Effector CD4-positive, alpha-beta T cell (primary cell): Measurements from ENCODE around the gene GPR156.

Experiments used
- DNase-seq: peaks from one replicate; pipeline ENCODE4 v3.0.0-alpha.2; 2020

The GPR156 gene

DNA sequence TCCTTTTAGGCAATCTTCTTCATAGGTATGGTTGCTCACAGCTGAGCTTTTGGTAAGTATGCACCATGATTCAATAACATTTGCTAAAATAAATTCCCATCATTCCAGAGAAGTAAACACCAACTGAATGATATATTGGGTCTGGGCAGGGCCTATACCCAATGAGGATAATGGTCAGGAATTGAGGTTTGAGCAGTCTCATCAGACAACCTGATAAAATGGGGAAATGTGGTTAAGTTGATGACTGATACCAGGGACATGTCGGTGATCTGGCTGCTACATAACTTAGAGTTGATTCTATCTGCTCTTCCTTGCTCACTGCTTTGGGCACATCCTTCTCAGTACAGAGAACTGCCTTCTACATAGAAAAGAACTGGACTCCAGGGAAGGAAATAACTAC is 92.9 kb downstream of the GPR156 start:
- no peak for DNase-seq

DNA sequence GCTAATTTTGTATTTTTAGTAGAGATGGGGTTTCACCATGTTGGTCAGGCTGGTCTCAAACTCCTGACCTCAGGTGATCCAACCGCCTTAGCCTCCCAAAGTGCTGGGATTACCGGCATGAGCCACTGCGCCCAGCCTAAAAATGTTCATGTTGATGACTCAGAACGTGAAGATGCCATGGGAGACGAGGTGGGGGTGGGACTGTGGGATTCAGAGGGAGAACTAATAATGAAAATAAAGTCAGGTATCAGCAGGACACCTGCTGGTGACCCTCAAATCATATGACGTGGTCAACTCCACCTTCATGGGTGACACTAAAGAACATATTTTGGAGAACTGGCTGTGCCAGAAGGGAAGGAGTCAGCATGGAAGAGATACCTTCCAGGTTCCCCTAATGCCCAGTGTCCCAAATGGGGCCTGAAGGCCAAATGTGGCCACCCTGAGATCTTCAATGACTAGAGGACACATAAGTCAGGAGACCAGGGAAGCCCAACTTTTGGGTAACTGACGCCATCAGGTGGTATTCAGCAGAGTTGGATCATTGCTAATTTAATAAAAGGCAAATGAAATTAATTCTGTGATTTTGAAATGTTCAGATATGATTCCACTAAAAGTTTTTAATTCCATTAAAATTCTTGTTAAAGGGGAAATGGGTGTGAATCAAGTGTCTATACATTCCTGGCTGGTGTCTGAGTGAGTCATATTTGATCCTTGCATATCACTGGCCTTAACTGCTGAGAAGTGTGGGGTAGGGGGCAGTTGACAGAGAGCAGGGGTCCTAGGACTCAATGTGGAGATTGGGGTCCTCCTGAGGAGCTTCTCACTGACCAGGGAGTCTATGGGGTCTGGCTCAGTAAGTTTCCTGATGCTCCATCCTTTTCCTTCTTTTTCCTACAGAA is 102.2 kb downstream of the GPR156 start:
- no peak for DNase-seq

DNA sequence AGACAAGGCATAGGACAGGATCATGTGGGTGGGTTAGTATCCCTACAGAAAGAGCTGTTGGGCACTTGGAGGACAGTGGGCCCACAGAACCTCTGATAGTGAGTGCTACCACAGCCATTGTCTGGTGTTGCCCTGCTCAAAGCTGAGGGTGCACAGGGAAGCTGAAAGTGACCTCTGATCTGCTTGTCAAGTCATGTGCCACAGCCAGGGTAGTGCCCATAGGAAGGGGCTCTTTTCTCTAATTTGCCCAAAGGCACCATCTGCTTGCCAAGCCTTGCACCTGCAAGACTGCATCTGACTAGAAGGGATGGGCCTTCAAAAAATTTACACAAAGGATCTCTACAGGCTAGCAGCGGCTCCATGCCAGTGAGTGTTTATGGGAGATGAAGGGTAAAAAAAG is 103.4 kb downstream of the GPR156 start:
- DNase-seq, result no peak

DNA sequence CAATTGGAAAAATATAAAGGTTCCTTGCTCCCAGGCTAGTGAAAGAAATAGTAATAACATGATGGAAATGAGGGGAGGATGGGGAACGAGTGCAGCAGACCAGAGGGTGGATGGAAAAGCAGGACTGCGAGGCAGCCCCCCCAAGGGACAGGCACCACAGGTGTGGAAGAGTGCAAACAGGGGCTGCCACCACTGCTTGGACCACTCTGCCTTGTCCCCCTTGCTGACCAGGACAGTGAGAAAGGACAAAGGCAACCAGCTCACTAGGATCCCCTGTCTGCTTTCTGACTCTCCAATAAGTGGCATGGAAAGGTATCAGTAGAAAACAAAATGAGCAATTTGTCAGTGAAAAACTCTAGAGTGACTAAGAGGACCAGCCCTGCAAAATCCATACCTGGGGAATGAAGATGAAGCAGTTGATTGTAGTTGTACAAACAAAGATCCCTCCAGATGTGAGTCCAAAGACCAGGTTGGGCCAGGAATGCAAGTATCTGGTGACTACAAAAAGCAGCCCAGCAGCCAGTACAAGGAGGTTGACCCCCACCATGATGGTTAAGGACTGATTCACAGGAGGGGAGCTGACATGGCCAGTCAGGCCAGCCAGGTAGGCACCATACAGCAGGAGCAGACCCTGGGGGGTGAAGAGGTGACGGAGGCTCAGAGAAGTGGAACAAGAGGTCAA is 104.2 kb downstream of the GPR156 start:
- no peak for DNase-seq

DNA sequence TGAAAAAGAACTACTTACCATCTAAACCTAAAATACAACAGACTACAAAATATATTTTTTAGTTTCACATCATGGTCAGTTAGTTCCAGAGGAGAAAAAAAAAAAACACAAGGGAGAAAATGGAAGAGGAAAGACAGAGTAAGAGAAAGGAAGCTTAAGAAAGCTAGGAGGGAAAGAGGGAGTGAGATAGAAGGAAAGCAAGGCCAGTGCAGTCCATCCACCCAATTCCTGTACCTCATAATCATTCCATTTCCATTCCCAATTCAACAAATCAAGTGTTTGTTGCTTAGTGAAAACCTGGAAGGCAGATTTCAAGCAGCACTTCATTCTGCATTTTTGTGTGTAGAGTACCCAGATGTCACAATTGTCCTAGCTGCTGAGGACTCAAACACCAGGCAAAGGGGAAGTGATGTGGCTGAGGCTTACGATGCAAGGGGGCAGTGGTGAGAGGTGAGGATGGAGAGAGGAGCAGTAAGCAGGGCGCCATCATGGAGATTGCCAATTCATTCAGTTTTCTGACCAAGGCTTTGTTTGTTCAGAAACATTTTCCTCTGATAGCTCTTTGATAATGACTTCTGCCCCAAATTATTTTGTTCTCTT is 107.2 kb downstream of the GPR156 start:
- no peak for DNase-seq

DNA sequence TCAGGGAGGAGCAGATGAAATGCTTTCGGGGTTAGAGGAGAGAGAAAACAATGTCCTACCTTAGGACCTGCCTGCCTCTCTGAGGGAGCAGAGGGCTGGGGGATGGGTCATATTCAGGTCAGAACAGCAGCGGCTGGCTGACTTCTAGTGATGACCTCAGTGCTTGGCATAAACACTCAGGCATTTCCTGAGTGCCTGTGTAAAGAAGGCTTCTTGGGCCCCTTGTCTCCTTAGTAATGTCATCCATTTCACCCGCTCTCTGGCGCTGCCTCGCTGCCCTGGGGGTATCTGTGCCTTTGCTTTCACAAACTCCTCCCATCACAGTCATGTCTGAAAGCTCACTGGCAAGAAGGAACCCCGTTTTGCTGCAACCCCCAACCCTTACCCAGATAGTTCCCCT is 107.9 kb downstream of the GPR156 start:
- DNase-seq, result no peak

DNA sequence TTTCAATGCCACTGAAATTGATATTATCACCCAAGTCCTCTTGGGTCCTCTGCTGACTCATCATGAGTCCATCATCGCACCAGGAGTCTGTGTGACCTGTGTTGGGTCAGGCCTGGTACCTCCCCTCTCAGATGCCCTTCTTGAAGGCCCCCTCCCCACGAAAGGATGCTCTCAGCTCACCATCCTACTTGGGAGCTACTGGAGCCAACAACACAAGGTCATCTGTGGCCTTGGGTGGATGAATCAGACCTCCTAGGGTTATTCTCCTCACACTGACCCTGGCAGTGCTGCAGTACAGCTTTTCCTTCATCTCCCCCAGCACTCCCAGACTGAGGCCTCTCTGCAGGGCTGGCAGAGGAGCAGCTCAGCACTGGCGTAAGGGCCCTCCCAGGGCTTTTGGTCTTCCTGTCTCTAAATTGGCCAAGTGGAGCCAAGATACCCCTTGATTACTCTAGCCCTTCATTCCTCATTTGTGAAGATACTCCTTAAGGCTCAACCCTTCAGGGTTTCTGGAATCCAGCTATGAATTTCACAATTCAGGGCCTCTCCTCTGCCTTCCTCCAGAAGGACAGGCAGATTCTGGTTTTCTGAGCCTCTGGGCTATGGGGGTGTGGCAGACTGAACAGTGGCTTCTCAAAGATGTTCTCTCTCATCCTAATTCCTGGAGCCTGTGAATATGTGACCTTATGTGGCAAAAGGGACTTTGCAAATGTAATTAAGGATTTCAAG is 110.0 kb downstream of the GPR156 start:
- DNase-seq, result no peak

DNA sequence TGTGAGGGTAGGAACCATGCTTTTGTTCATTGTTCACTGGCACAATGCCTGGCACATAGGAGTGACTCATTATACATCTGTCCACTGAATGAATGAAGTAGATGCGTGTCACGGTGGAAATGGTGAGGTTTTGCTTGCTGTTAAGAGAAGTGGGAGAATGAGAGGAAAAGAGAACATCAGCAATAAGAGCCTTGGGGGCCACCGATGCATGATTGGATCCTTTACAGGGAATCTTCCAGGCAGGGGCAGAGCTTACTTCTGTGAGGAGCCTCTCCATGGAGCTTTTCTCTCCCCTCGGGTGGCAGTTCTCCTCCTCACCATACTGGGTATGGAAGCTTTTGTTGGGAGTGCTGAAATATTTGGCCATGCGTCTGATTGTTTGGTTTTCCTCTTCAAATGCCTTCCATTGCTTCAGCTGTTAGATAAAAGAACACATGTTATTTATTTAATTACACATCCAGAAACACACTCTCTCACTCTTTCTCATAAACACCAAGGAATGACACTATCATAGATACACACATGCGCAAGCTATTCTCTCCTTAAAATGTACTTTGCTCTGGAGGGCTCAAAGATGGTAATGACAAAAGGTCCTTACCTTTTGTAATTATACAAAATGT is 111.9 kb downstream of the GPR156 start:
- no peak for DNase-seq

DNA sequence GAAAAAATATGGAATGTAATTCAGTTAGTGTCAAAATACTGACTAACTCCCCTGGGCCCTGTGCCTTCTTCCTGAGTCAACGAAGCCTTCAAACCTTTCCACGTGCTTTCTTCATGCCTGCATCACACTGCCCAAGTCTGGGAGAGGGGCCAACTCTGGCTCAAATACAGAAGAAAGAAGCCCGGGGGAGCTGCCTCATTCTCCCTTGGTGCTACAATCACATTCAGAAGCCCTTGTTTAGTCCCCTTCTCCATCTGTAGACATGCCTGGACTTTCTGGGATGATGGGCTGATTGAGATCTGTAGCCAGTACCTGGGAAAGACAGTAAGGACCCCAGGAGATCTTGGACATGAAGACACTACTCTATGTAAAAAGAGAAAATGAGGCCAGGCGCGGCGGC is 113.0 kb downstream of the GPR156 start:
- DNase-seq, result no peak

DNA sequence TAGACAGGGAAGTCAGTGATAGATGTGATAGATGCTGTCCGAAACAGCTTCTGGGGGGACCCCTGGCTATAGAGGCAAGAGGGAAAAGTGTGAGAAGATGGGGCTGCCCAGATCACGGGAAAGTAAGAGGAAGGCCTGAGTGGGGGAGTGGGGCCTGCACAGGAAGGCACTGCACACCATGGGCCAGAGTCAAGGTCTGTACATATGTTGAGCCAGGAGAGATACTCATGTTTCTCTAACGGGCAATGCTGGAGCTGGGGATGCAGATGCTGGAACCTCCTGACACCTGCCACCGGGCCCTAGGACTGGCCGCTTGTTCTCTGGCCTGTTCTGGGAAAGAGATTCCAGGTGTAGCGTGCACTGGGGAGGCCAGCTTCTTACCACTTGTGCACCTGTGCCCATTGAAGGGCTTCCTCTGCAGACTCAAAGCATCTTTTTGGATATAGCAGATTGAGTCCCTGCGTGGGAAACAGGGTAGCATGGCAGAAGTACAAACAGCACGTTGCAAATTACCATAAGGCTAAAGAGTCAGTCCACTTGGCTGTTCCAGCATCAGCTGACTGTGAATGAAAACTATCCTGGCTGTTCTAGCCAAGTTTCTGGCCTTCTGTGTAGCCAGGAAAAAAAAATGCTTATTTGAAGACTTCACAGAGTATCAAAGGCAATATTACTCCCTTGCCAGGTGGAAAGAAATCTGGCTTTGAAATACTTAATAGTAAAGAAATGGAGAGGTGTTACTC is 113.7 kb downstream of the GPR156 start:
- no peak for DNase-seq

DNA sequence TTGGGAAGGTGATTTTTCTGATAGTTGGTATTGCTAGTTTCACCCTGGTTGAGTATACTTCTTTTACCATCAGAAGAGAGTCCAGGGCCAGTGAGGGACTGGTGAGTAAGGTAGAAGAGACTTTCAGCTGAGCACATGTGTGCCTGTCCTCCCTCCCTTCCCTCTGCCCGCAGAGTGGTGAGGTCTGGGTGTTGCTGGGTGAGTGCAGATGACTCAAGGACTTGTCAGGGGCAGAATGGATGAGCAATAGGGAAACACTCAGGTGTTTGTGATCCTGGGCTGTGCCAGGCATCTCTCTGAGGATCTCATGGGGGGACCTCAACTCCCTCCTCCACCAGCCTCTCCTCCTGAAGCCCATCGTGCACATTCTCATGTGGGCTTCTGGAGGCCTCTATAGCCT is 114.8 kb downstream of the GPR156 start:
- no peak for DNase-seq

DNA sequence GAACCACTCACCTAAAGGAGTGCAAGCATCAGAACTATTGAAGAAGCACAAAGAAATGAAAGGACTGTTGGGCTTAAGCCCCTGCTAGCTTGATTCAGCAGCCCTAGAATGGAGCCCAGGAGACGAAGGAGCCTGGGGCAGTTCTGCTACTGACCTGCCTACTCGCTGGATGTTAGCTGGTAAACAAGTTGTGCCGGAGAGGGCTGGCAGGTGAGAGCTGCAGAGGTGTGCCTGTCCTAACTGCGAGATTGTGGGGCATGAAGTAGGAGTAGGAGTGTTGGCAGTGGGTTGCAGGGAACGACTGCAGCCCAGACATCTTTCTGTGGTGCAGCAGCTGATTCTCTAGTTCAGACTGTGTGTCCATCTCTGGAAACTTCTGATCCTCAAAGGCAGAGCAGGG is 115.6 kb downstream of the GPR156 start:
- DNase-seq, result no peak

DNA sequence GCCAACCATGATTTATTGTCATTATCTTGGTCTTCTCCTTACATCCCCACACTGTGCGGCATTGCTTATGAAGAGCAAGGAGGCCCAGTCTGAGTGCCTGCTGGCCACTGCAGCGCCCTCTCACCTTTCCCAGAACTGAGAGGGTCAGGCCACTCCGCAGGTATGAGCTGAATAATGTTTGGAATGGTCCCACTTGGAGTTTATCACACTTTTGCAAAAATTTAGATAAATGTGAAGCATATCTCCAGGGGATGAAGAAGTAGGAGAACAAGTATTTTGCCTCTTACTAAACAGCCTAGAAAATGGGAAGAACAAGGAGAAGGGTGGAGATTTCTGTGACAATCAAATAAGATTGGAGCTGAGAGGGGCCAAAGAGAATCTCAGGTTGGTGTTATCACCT is 116.4 kb downstream of the GPR156 start:
- no peak for DNase-seq

DNA sequence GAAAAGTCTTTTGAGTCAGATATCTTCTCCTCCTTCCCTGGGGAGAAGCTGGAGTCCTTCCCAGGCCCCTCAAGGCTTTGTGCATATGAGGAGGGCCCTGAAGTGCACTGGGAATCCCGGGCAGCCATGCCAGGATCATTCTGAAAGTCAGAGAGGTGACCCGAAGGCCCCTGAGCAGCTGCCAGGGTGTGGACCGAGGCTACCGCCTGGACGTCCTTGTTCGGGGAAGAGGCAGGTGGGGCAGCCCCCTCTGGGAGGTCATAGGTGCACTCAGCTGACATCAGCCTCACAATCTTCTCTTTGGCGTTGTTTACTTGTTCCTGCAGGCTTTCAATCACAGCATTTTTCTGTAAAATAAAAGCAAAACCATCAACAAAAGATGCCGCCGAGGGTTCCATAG is 117.0 kb downstream of the GPR156 start:
- no peak for DNase-seq

DNA sequence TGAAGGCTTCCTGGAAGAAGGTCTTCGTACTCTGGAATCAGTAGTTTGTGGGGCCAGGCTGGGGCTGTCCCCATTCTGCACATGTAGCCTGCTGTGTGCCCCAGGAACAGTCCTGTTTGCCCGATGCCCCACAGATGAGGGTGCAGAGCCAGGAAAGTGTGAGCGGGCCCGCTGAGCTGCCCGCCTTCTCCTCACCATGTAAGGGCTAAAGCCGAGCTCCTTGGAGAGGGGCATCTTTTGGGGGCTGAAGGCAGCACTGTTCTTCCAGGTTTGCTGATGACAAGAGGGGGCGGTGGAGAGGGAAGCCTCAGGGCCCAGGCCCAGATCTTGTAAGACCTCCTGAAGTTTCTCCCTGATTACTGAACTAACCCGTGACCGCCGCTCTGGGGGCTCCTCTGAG is 117.5 kb downstream of the GPR156 start:
- DNase-seq, result no peak

DNA sequence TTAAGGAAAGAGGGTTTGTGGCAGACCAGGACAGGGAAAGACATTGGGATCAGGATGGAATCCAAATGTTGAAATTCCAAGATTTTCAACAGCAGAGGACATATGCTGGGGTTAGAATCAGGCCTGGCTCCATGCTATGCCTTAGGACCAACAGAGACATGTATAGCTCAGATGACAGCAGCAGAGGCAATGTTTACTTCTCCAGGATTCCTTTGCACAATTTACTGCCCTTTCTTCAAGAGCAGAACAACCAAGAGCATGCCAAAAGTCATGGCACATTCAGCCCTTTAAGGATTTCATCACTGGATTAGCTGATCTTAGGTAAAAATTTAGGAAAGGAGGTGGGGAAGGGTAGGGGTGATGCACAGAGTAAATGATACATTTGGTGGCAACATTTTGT is 121.2 kb downstream of the GPR156 start:
- no peak for DNase-seq

DNA sequence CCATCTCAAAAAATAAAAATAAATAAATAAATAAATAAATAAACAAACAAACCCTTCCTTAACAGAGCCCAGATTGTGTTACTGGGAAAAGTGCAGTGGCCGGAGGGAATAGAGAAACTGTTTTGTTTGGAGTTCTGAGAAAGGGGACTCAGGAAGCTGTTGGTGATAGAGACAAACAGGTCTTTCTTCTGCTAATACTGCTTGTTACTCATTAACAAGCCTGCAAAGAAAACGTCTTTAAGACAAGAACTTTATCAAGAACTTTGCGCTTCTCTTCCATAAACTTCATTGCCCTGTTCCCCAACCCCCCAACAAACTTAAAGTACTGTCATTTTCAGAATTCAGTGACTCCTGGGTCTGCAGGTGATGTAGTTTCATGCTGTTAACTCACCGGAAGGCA is 122.0 kb downstream of the GPR156 start:
- DNase-seq, result no peak

DNA sequence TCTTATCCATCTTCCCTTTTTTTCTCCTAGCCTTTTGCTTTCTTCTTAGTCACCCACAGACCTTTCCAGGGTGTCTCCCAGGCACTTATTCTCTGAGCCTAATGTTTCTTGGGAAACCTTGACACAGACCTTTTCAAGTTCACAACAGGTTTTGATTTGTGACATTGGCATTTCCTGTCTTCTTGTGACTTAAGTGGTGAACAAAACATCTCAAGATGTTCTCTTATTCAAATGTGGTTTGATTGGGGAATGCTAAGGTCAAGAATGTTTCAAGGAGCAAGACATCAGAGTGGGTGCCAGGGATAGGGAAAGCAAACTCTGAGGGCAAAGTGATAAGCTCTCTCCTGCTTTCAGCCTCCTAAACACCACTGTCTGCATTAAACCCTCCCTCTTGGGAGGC is 122.6 kb downstream of the GPR156 start:
- no peak for DNase-seq

DNA sequence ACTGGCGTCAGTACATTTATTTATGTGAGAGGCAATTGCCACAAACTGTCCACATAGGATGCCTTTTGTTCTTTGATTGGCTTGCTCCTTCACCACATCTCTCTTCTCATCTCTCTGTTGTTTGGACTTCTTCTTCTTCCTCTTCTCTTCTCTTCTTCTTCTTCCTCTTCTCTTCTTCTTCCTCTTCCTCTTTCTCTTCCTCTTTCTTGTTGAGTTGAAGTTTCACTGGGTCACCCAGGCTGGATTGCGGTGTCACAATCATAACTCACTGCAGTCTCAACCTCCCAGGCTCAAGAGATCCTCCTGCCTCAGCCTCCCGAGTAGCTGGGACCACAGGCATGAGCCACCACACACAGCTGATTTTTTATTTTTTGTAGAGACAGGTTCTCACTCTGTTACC is 123.1 kb downstream of the GPR156 start:
- DNase-seq, result no peak

DNA sequence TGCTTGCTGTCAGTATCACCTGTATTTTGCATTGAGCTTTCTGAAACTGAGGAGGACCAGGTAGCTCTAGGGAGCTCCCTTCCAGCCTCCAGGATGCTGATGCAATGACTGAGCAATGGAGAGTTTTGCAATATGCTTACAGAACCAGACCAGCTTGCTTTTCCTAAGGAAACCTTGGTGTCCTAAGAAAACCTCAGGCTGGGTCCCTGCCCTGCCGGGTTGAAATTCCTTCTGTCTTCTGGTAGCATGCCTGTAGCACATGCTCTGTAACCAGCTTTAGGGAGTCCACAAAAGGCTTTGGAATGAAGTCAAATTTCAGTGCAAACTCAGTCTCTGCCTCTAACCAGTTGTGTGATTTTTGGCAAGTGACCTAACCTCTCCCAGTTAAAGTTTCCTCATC is 125.0 kb downstream of the GPR156 start:
- DNase-seq, result no peak

DNA sequence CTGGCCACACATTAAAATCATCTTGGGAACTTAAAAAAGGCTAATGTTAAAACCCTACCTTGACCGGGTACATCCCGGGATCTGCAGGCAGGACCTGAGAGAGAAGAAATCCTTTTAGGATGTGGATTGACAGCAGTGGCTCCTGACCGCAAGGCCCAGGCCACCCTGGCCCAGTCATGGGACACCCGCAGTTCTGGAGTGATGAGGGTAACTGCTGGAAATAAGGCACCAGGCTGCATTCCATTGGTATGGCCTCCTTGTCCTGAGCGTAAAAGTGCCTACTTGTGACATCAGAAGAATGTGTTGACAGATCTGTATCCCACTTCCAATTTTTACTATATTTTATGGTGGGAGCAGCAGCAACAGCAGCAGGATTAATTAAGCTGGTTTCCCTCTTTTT is 127.3 kb downstream of the GPR156 start:
- DNase-seq, result no peak

DNA sequence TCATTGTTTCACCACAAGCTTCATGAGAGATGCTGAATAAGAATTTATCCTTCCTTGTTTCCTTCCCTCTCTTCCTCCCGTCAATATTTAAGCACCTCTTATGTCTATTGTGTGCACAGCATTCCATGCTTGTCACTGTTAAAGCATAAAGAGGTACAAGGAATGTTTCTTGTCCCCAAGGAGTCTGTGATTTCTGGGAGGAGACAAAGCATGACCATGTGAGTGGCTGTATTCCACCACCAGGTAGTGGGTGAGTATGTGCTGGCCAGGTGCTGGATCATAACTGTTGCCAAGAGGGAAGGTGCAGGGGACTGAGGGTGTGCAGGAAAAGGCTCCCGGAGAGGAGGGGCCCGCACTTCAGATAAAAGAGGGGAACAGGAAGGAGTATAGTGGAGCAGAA is 127.9 kb downstream of the GPR156 start:
- no peak for DNase-seq
